IMR-90 (cell line): ENCODE data around the gene ST3GAL5. TPM values are rescaled to one million over a fixed set of nuclear protein-coding genes. Genes with fewer than 3 reads are reported as not detected.
"Not testable (repeated sequence)": the region's sequence is repeated elsewhere in the genome, so short reads cannot be mapped to it uniquely, and the experiment has no call there.

Experiments used
- ATAC-seq: fragments of 200-7000 bp; cut with Tn5 transposase; 2 replicates; pipeline ENCODE4 v1.9.1; 2020; ENCODE audit warnings: low read depth, mild to moderate bottlenecking, moderate library complexity
- BruUV-seq: library from RNA; stranded (reverse); fragments of 400-500 nt; replicated peaks from 2 replicates; lab custom pipeline; 2021; lab: Mats Ljungman, UMichigan
- CTCF ChIA-PET: fragments of 300-600 bp; formaldehyde crosslinking; extraction: SDS; loops from one replicate; lab custom pipeline; 2021; ENCODE audit warnings: antibody characterized with exemption; lab: Yijun Ruan, JAX
- POLR2A ChIA-PET: fragments of 300-600 bp; sonication (Branson Sonifier 250); formaldehyde crosslinking; loops from one replicate; lab custom pipeline; 2022; ENCODE audit warnings: antibody characterized with exemption; ENCODE audit not compliant: unreplicated experiment; lab: Charles Lee
- DNase-seq: peaks from one replicate; pipeline ENCODE4 v3.0.0; 2013
- H2AFZ ChIP-seq: replicated peaks from 2 replicates; pipeline ENCODE3; 2013; ENCODE audit warnings: low read length, mild to moderate bottlenecking; ENCODE audit not compliant: poor library complexity
- H2AK5ac ChIP-seq: 2 replicates; pipeline ENCODE4 v1.6.1; 2013; ENCODE audit warnings: low read depth, low read length, inconsistent platforms
- H2AK9ac ChIP-seq: replicated peaks from 2 replicates; pipeline ENCODE3; 2013; ENCODE audit warnings: mild to moderate bottlenecking, low read depth, low read length, moderate library complexity; ENCODE audit not compliant: poor library complexity
- H2BK120ac ChIP-seq: 2 replicates; pipeline ENCODE4 v1.6.1; 2013; ENCODE audit warnings: low read depth, low read length, inconsistent platforms
- H2BK15ac ChIP-seq: 3 replicates; pipeline ENCODE4 v1.6.1; 2013; ENCODE audit warnings: low read depth, low read length, inconsistent platforms
- H2BK20ac ChIP-seq: 2 replicates; pipeline ENCODE4 v1.6.1; 2013; ENCODE audit warnings: low read depth, mild to moderate bottlenecking, inconsistent platforms, low read length, moderate library complexity
- H2BK5ac ChIP-seq: 2 replicates; pipeline ENCODE4 v1.6.1; 2013; ENCODE audit warnings: mild to moderate bottlenecking, low read depth, low read length, inconsistent platforms; ENCODE audit not compliant: poor library complexity, severe bottlenecking
- H3K14ac ChIP-seq: replicated peaks from 2 replicates; pipeline ENCODE4 v1.6.1; 2013; ENCODE audit warnings: low read depth, low read length, inconsistent platforms
- H3K18ac ChIP-seq: 2 replicates; pipeline ENCODE4 v1.6.1; 2013; ENCODE audit warnings: low read depth, low read length, control low read depth
- H3K23ac ChIP-seq: 2 replicates; pipeline ENCODE4 v1.6.1; 2013; ENCODE audit warnings: low read depth, low read length, inconsistent platforms
- H3K27ac ChIP-seq: 2 replicates; pipeline ENCODE4 v1.5.1; 2013; ENCODE audit warnings: mild to moderate bottlenecking, control low read depth, low read length; ENCODE audit not compliant: insufficient read depth
- H3K27me3 ChIP-seq: 2 replicates; pipeline ENCODE4 v1.6.1; 2013; ENCODE audit warnings: low read length; ENCODE audit not compliant: control insufficient read depth, insufficient read depth
- H3K36me3 ChIP-seq: 2 replicates; pipeline ENCODE4 v1.6.1; 2013; ENCODE audit warnings: low read length, mixed read lengths; ENCODE audit not compliant: control insufficient read depth, insufficient read depth
- H3K4ac ChIP-seq: 2 replicates; pipeline ENCODE4 v1.6.1; 2013; ENCODE audit warnings: low read depth, low read length, inconsistent platforms
- H3K4me1 ChIP-seq: 2 replicates; pipeline ENCODE4 v1.6.1; 2013; ENCODE audit warnings: low read length, mixed read lengths; ENCODE audit not compliant: control insufficient read depth, insufficient read depth
- H3K4me2 ChIP-seq: 2 replicates; pipeline ENCODE4 v1.6.1; 2013; ENCODE audit warnings: low read depth, mild to moderate bottlenecking, control low read depth, low read length, moderate library complexity
- H3K4me3 ChIP-seq: 2 replicates; pipeline ENCODE4 v1.5.1; 2013; ENCODE audit warnings: low read depth, mild to moderate bottlenecking, control low read depth, low read length, moderate library complexity; ENCODE audit not compliant: insufficient read depth
- H3K56ac ChIP-seq: 2 replicates; pipeline ENCODE4 v1.6.1; 2013; ENCODE audit warnings: low read length, inconsistent platforms; ENCODE audit not compliant: insufficient read depth; ENCODE audit errors: extremely low read depth
- H3K79me1 ChIP-seq, 2 experiments: 2 replicates each; pipeline ENCODE4 v1.6.1; 2013; ENCODE audit warnings: low read length in 2 of 2, inconsistent platforms in 1 of 2, low read depth in 1 of 2
- H3K9ac ChIP-seq: 2 replicates; pipeline ENCODE4 v1.6.1; 2013; ENCODE audit warnings: low read depth, low read length, control low read depth
- H3K9me1 ChIP-seq: 2 replicates; pipeline ENCODE4 v1.6.1; 2013; ENCODE audit warnings: low read length, inconsistent platforms; ENCODE audit not compliant: insufficient read depth
- H3K9me3 ChIP-seq: 2 replicates; pipeline ENCODE4 v1.6.1; 2013; ENCODE audit warnings: low read length; ENCODE audit not compliant: control insufficient read depth, insufficient read depth
- H4K20me1 ChIP-seq: 2 replicates; pipeline ENCODE4 v1.6.1; 2013; ENCODE audit warnings: low read length, inconsistent platforms; ENCODE audit not compliant: insufficient read depth
- H4K5ac ChIP-seq: 2 replicates; pipeline ENCODE4 v1.6.1; 2013; ENCODE audit warnings: mild to moderate bottlenecking, low read depth, low read length, control low read depth
- H4K8ac ChIP-seq, 2 experiments: 2 replicates each; pipeline ENCODE4 v1.6.1; 2013; ENCODE audit warnings: low read depth in 2 of 2, low read length in 2 of 2, control low read depth in 1 of 2, inconsistent platforms in 1 of 2
- H4K91ac ChIP-seq: 2 replicates; pipeline ENCODE4 v1.6.1; 2013; ENCODE audit warnings: low read depth, low read length, inconsistent platforms; ENCODE audit not compliant: insufficient read depth
- WGBS, 2 experiments: methylation state at CpG; one replicate each; pipeline versions ENCODE4 v1.1.5 to v1.1.7; 2013; ENCODE audit warnings: missing lambda C conversion rate in 2 of 2; ENCODE audit not compliant: insufficient read length in 1 of 2; ENCODE audit errors: extremely low coverage in 2 of 2; 5-methylcytosine and 5-hydroxymethylcytosine counted together
- dilution Hi-C: fragments of 300-500 bp; cut with HindIII; formaldehyde crosslinking; loops from one replicate; pipeline ENCODE4 v1.14.3; 2018; ENCODE audit warnings: low sequenced_read_pairs; ENCODE audit not compliant: unreplicated experiment
- in situ Hi-C: fragments of 300-500 bp; cut with MboI; formaldehyde crosslinking; loops from 3 replicates; pipeline ENCODE4 v1.14.3; 2019; ENCODE audit warnings: low sequenced_read_pairs, inconsistent platforms, mixed read lengths
- intact Hi-C: fragments of 100-400 bp; cut with micrococcal nuclease; formaldehyde crosslinking; loops from 2 replicates; pipeline ENCODE4 v1.10.0; 2022
- polyA plus RNA-seq, 3 experiments: library from polyadenylated mRNA; depleted of rRNA; stranded (reverse); fragments of >200 nt; gene quantifications; 2 replicates each; pipeline ENCODE4 v1.2.3, GENCODE V29; 2012; ENCODE audit warnings: low replicate concordance in 1 of 3
- total RNA-seq: library from RNA; depleted of rRNA; stranded (reverse); fragments of >200 nt; gene quantifications from 2 replicates; pipeline ENCODE4 v1.2.3, GENCODE V29; 2012

The ST3GAL5 gene
- total and polyA plus RNA-seq, 2 of the 4 experiments (the other 2 are of a cell fraction): 16.8 to 21.0 TPM

DNA sequence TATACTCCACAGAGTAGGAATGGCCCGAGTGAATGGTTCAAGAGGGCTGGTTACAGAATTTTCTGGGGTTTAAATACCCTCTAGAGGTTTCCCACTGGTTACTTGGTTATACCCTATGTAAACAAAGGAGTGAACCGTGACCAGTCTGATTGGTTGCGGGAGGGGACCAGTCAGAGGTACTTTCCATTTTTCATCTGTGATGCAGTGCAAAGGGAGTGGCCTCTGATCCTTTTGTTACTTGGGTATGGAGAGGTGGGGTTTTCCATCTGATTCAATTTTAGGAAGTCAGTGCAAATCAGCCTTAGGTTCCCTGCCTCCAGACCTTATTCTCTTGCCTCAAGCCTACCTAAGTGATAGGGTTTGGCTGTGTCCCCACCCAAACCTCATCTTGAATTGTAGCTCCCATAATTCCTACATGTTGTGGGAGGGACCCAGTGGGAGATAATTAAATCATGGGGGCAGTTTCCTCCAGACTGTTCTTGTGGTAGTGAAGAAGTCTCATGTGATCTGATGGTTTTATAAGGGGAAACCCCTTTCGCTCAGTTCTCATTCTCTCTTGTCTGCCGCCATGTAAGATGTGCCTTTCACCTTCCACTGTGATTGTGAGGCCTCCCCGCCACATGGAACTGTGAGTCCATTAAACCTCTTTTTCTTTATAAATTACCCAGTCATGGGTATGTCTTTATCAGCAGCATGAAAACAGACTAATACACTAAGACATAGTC, 5.9 kb upstream of the ST3GAL5 start:
- H3K9ac ChIP-seq, H2AFZ ChIP-seq, DNase-seq, H2AK5ac ChIP-seq, H3K18ac ChIP-seq, POLR2A ChIA-PET, H3K79me1 ChIP-seq, H3K23ac ChIP-seq, H2BK5ac ChIP-seq, H3K56ac ChIP-seq, H4K5ac ChIP-seq, dilution Hi-C loops, H4K8ac ChIP-seq, in situ Hi-C loops, H3K27me3 ChIP-seq, H3K9me3 ChIP-seq, BruUV-seq, CTCF ChIA-PET, H3K4me2 ChIP-seq, H3K4me1 ChIP-seq, H3K9me1 ChIP-seq, H2BK15ac ChIP-seq, ATAC-seq, H3K27ac ChIP-seq, H2AK9ac ChIP-seq, H2BK120ac ChIP-seq, H3K4ac ChIP-seq, H4K20me1 ChIP-seq, H3K4me3 ChIP-seq, H3K36me3 ChIP-seq, H3K14ac ChIP-seq: not testable (repeated sequence)
- H2BK20ac ChIP-seq: peak overlapping the region; percentile 27; the same call in 1 of the 2 replicates
- H4K91ac ChIP-seq: peak overlapping the region; percentile 16; the same call in 1 of the 2 replicates
- WGBS, 2 experiments: 100% methylated on average over 1 of the region's 6 CpGs; no CpG with 5 or more reads in 1 of the 2 experiments
- intact Hi-C loops: loop anchor here (5.0 kb wide), 1 partner anchor 128 kb away; no protein-coding TSS in a partner anchor
